ENCODE data around the gene USP20. TPM values are rescaled to one million over a fixed set of nuclear protein-coding genes. Genes with fewer than 3 reads are reported as not detected.

USP20 gene
- total and polyA plus RNA-seq, 7 donors, result 7.9 to 52.1 (median 19.4) TPM

GRCh38 chr9:129900263-129901027 lies 65.2 kb downstream of the USP20 start:
- WGBS, 2 donors, result 92 to 95% methylated on average over 20 of the region's 20 CpGs
- Histone ChIP-seq H3K27ac (peak overlapping the region in 2 of 4 donors; percentile 0 to 5), H3K4me1 (no peaks in the 10 kb centered on the region), H3K4me3 (no peak overlapping the region), H3K9me3 (no peaks in the 10 kb centered on the region), H3K27me3 (no peaks in the 10 kb centered on the region), H3K36me3 (peaks cover 37 to 99% (median 73%) of the 10 kb centered on the region in 4 donors)
- DNase-seq, result no peak
- intact Hi-C loops (cut with DNase I), result no loop called here
- no peak for TF ChIP-seq EP300 (IDR thresholded peaks at IDR 0.05)
- peak in 1 of 4 donors; percentile 11 for TF ChIP-seq POLR2AphosphoS5 (IDR thresholded peaks at IDR 0.05)
- no peak for TF ChIP-seq CTCF (IDR thresholded peaks at IDR 0.05)
- TF ChIP-seq POLR2A (IDR thresholded peaks at IDR 0.05), result no peak

- intact Hi-C loops (cut with DNase I), result no loop called here
- Histone ChIP-seq H3K9me3 (no peaks in the 10 kb centered on the region), H3K36me3 (peaks cover 26 to 99% (median 67%) of the 10 kb centered on the region in 4 donors), H3K4me3 (no peak overlapping the region), H3K27me3 (no peaks in the 10 kb centered on the region), H3K4me1 (no peaks in the 10 kb centered on the region), H3K27ac (peak overlapping the region in 2 of 4 donors; percentile 3 to 11)
- whole genome bisulfite sequencing, 2 donors, result 86 to 91% methylated on average over 9 of the region's 9 CpGs
- TF ChIP-seq POLR2A (IDR thresholded peaks at IDR 0.05) (no peak), CTCF (IDR thresholded peaks at IDR 0.05) (no peak), POLR2AphosphoS5 (IDR thresholded peaks at IDR 0.05) (no peak), EP300 (IDR thresholded peaks at IDR 0.05) (no peak)
- DNase-seq, result no peak
These were observed 66.9 kb downstream of the USP20 start for GRCh38 chr9:129901993-129902739.

- no peak for DNase-seq
- no peaks in the 10 kb centered on the region for H3K27me3 ChIP-seq
- TF ChIP-seq POLR2AphosphoS5 (IDR thresholded peaks at IDR 0.05) (no peak), EP300 (IDR thresholded peaks at IDR 0.05) (no peak), CTCF (IDR thresholded peaks at IDR 0.05) (no peak), POLR2A (IDR thresholded peaks at IDR 0.05) (no peak)
- H3K4me1 ChIP-seq, result no peaks in the 10 kb centered on the region
- H3K36me3 ChIP-seq, result peaks cover 26 to 99% (median 70%) of the 10 kb centered on the region in 4 donors
- H3K27ac ChIP-seq, result peak overlapping the region in 1 of 4 donors; percentile 11
- H3K9me3 ChIP-seq, result no peaks in the 10 kb centered on the region
- H3K4me3 ChIP-seq, result no peak overlapping the region
- WGBS, 2 donors, result 88 to 96% methylated on average over 8 of the region's 8 CpGs
- intact Hi-C loops (cut with DNase I), result no loop called here
These were observed 67.5 kb downstream of the USP20 start for GRCh38 chr9:129902740-129903134.

- DNase-seq, result no peak
- H3K4me1 ChIP-seq, result no peaks in the 10 kb centered on the region
- H3K27ac ChIP-seq, result no peak overlapping the region
- intact Hi-C loops (cut with DNase I), result no loop called here
- WGBS, 2 donors, result 89 to 90% methylated on average over 4 of the region's 4 CpGs
- H3K9me3 ChIP-seq, result no peaks in the 10 kb centered on the region
- H3K4me3 ChIP-seq, result no peak overlapping the region
- no peaks in the 10 kb centered on the region for H3K27me3 ChIP-seq
- peaks cover 15 to 99% (median 67%) of the 10 kb centered on the region in 4 donors for H3K36me3 ChIP-seq
- TF ChIP-seq POLR2AphosphoS5 (IDR thresholded peaks at IDR 0.05) (no peak), CTCF (IDR thresholded peaks at IDR 0.05) (no peak), POLR2A (IDR thresholded peaks at IDR 0.05) (no peak), EP300 (IDR thresholded peaks at IDR 0.05) (no peak)
These were observed 69.5 kb downstream of the USP20 start for GRCh38 chr9:129904734-129905133.
